ENCODE measurements around the gene TFCP2L1.
"Not testable (repeated sequence)": the region's sequence is repeated elsewhere in the genome, so short reads cannot be mapped to it uniquely, and the experiment has no call there.

TFCP2L1 gene

GRCh38 chr2:121294881-121295840, 10.2 kb upstream of the TFCP2L1 start:
- no peak for DNase-seq

- DNase-seq: no peak
Observed at GRCh38 chr2:121293450-121294325, 8.7 kb upstream of the TFCP2L1 start.

DNA sequence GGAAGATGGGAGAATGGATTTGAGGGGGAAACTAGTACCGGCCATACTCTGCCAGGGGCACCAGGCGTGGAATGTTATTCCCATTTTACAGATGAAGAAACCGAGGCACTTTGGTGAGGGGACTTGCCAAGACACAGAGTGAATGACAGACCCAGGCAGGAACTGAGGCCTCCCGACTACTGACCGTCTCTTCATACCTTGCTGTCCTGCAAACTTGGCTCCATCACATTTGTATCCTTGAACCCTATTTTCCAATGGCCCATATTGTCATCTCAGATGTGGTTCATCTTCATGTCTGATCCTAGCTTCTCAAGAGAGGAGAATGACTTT, 6.2 kb upstream of the TFCP2L1 start:
- DNase-seq: no peak

- DNase-seq: no peak
Observed at GRCh38 chr2:121289271-121289670, 4.3 kb upstream of the TFCP2L1 start.

DNA sequence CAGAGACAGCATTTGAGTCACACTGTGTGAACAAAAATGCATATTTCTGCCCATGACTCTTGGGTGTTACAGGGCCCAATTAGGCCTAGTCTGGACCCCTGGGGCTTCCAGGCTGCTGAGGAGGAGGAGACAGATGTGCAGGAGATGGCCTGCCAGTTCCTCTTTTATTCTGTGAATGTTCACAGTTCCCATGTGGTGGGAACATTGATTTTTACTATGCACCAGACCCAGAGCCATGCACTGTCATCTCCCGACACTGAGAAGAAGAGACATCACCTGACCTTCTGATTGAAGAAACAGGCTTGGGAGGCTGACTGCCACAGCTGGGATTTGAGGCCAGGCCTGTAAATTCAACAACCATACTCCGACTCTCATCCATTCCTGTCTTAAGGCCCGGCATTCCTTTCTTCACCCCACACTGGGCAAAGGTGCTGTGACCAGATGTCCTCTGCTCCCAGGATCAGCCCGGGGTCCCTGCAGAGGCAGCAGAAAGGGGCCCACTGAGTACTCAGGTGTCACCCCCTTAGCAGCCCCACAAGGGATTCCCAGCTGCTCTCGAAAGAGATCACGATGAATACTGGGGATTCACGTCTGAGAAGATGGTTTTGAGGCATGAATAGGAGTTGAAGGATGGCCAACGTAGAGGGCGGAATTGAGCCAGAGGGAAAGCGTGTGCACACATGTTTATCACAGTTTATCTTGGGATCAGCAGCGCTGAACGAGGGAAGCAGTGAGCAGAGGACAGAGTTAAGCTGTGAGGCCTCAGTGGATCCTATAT, 3.6 kb upstream of the TFCP2L1 start:
- no peak for DNase-seq

DNA sequence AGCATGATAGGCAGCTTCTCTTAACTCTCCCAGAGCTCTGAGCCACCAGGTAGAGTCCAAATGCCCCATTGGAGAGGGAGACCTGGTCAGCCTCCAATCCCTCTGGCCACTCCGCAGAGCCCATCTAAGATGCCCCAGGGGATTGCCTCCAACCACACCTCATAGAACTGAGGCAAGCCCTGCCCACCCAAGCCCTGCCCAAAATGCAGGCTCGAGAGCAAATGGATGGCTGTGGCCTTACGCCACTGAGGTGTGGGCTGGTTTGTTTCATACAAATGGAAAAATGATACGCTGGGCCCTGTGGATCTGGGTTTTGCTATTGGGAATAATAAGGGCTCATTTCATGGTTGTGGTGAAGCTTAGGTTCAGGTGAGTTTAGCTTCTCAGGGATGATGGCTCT, 3.0 kb upstream of the TFCP2L1 start:
- DNase-seq: no peak

DNA sequence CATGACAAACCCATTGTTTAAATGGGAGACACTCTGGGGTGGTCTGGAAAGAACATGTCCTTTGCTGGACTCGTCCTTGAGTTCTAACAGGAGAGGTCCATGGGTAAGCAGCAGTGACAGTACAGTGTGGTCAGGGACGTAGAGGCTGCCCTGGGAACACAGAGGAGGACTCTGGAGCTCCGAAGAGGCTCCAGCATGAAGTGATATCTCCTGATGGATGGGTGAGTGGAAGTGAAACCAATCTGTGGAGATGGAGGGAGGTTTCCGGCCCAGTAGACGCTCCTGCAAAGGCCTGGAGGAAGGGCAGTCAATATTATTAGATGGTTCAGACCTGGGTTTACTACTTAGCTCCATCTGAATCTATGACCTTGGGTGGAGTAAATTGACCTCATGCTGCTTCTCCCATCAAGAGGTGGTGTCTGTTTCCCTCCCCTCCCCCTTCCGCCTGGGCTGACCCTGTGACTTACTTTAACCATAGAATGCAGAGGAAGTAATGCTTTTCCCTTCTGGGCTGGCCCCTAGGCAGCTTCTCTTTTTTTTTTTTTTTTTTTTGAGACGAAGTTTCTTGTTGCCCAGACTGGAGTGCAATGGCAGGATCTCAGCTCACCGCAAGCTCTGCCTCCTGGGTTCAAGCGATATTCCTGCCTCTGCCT, 2.3 kb upstream of the TFCP2L1 start:
- no peak for DNase-seq

DNA sequence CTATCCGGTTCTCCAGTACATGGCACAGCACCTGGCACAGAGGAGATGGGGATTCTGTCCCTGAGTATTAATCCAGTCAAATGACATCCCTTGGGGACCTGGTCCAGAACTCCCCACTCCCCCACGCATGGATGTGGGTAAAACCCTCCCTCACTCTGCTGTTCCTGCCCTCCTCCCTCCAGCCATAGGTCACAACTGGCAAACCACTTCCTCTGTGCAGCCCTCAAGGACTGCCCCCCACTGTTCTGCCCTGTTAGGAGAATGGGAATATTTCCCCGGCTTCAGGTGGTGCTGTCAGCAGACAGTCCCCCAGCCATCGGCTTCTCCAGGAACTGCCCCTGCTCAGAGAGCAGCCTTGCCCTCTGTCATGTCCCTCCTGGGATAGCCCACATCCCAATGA, 1.5 kb upstream of the TFCP2L1 start:
- no peak for DNase-seq

- no peak for DNase-seq
Observed at GRCh38 chr2:121285926-121286325, 924 bp upstream of the TFCP2L1 start.

DNA sequence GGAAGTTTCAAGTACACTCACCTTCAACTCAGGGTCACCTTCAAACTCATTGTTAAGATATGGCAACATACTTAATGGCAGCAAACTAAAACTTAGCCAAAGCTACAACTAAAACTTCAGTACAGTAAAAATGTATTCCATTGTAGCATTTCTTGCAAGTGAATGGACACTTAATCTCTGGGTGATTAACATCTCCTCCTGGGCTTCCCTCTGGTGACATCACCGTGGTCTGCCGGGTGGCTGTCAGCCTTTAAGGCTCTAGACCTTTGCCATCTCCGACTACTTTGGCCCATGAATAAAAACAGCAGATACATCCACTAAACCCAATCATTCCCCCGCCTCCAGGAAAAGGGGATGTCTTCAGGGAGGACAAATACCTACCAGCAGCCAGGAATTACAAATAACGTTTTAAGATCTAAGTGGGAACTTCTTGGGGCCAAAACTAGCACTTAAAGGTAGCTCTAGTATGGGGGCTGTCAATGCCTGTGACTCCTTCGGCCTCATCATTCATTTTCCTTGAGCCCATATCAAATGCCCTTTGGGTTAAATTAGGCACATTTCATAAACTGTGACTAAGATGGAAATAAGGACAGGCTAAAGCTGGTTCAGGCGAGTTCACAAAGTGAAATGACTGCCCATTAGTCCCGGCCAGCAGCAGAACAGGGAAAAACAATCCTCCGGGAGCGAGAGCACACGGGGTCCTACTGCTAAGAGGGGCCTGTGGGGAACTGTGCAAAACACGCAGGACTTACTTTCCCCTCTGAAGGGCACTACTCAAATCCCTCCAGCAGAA, 1.1 kb downstream of the TFCP2L1 start:
- no peak for DNase-seq

GRCh38 chr2:121282800-121283385, 2.1 kb downstream of the TFCP2L1 start:
- no peak for DNase-seq

GRCh38 chr2:121281694-121282093, 3.3 kb downstream of the TFCP2L1 start:
- DNase-seq: no peak

GRCh38 chr2:121281107-121281506, 3.9 kb downstream of the TFCP2L1 start:
- no peak for DNase-seq

DNA sequence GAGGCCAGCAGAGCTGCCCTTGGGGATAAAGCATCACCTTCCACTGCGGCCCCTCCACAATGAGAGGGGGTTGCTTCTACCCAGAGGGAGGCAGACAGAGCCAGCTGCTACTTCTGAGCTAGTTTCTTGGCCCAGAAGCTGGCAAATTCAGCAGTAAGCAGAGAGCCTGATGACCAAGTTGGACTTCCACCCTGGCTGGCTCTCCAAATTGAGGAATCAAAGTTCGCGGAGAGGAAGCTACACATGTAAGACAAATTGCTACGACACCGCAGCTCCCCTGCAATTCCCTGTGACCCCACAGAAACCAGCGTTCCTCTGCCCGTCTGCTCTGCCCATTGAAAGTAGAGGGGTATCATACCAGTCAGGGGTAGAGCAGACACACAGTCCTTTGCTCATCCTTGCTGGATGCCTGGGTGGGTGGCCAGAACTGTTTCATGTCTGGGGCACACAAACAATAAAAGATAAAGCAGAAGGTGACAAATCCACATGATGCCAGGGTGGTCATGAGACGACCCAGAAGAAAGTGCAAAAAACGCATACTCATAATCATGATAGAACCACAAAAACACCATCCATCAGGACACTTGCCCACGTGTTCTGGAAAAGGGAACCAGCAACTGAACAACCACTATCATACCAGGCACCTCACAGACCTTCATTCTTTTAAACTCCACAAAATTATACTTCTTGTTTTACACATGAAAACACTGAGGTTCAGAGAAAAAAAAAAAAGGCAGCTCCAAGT, 5.4 kb downstream of the TFCP2L1 start:
- DNase-seq: no peak

- DNase-seq: no peak
Observed at GRCh38 chr2:121276341-121276740, 8.7 kb downstream of the TFCP2L1 start.

- DNase-seq: no peak
Observed at GRCh38 chr2:121273116-121273515, 11.9 kb downstream of the TFCP2L1 start.

GRCh38 chr2:121272596-121272995, 12.4 kb downstream of the TFCP2L1 start:
- no peak for DNase-seq

GRCh38 chr2:121269436-121269835, 15.6 kb downstream of the TFCP2L1 start:
- not testable (repeated sequence) for DNase-seq

DNA sequence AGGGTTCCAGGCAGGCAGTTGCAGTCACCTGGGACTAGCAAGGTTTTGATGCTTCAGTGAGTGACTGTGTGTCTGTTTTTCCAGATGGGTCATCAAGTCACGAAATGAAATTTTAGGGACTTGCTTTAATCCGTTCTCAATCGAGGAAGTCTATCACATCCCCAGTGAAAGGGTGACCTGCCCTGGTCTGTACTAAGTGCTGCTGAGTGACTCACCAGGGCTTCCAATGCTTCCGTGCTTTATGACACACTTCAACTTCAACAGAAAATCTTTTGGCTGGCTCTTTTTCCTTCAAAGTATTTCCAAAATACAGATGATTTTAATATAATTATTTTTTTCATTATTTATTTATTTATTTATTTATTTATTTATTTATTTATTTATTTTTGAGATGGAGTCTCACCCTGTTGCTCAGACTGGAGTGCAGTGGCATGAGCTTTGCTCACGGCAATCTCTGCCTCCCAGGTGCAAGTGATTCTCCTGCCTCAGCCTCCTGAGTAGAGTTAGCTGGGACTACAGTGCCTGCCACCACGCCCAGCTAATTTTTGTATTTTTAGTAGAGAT, 18.4 kb downstream of the TFCP2L1 start:
- DNase-seq: no peak

Data from GOT3 (cell line).